IMR-90 (cell line): ENCODE data around the gene PANK4. TPM values are rescaled to one million over a fixed set of nuclear protein-coding genes. Genes with fewer than 3 reads are reported as not detected.

Experiments used
- ATAC-seq: fragments of 200-7000 bp; cut with Tn5 transposase; 2 replicates; pipeline ENCODE4 v1.9.1; 2020; ENCODE audit warnings: low read depth, mild to moderate bottlenecking, moderate library complexity
- BruUV-seq: library from RNA; stranded (reverse); fragments of 400-500 nt; replicated peaks from 2 replicates; lab custom pipeline; 2021; lab: Mats Ljungman, UMichigan
- CTCF ChIA-PET: fragments of 300-600 bp; formaldehyde crosslinking; extraction: SDS; loops from one replicate; lab custom pipeline; 2021; ENCODE audit warnings: antibody characterized with exemption; lab: Yijun Ruan, JAX
- POLR2A ChIA-PET: fragments of 300-600 bp; sonication (Branson Sonifier 250); formaldehyde crosslinking; loops from one replicate; lab custom pipeline; 2022; ENCODE audit warnings: antibody characterized with exemption; ENCODE audit not compliant: unreplicated experiment; lab: Charles Lee
- DNase-seq: peaks from one replicate; pipeline ENCODE4 v3.0.0; 2013
- H2AFZ ChIP-seq: replicated peaks from 2 replicates; pipeline ENCODE3; 2013; ENCODE audit warnings: low read length, mild to moderate bottlenecking; ENCODE audit not compliant: poor library complexity
- H2AK5ac ChIP-seq: 2 replicates; pipeline ENCODE4 v1.6.1; 2013; ENCODE audit warnings: low read depth, low read length, inconsistent platforms
- H2AK9ac ChIP-seq: replicated peaks from 2 replicates; pipeline ENCODE3; 2013; ENCODE audit warnings: mild to moderate bottlenecking, low read depth, low read length, moderate library complexity; ENCODE audit not compliant: poor library complexity
- H2BK120ac ChIP-seq: 2 replicates; pipeline ENCODE4 v1.6.1; 2013; ENCODE audit warnings: low read depth, low read length, inconsistent platforms
- H2BK15ac ChIP-seq: 3 replicates; pipeline ENCODE4 v1.6.1; 2013; ENCODE audit warnings: low read depth, low read length, inconsistent platforms
- H2BK20ac ChIP-seq: 2 replicates; pipeline ENCODE4 v1.6.1; 2013; ENCODE audit warnings: low read depth, mild to moderate bottlenecking, inconsistent platforms, low read length, moderate library complexity
- H2BK5ac ChIP-seq: 2 replicates; pipeline ENCODE4 v1.6.1; 2013; ENCODE audit warnings: mild to moderate bottlenecking, low read depth, low read length, inconsistent platforms; ENCODE audit not compliant: poor library complexity, severe bottlenecking
- H3K14ac ChIP-seq: replicated peaks from 2 replicates; pipeline ENCODE4 v1.6.1; 2013; ENCODE audit warnings: low read depth, low read length, inconsistent platforms
- H3K18ac ChIP-seq: 2 replicates; pipeline ENCODE4 v1.6.1; 2013; ENCODE audit warnings: low read depth, low read length, control low read depth
- H3K23ac ChIP-seq: 2 replicates; pipeline ENCODE4 v1.6.1; 2013; ENCODE audit warnings: low read depth, low read length, inconsistent platforms
- H3K27ac ChIP-seq: 2 replicates; pipeline ENCODE4 v1.5.1; 2013; ENCODE audit warnings: mild to moderate bottlenecking, control low read depth, low read length; ENCODE audit not compliant: insufficient read depth
- H3K27me3 ChIP-seq: 2 replicates; pipeline ENCODE4 v1.6.1; 2013; ENCODE audit warnings: low read length; ENCODE audit not compliant: control insufficient read depth, insufficient read depth
- H3K36me3 ChIP-seq: 2 replicates; pipeline ENCODE4 v1.6.1; 2013; ENCODE audit warnings: low read length, mixed read lengths; ENCODE audit not compliant: control insufficient read depth, insufficient read depth
- H3K4ac ChIP-seq: 2 replicates; pipeline ENCODE4 v1.6.1; 2013; ENCODE audit warnings: low read depth, low read length, inconsistent platforms
- H3K4me1 ChIP-seq: 2 replicates; pipeline ENCODE4 v1.6.1; 2013; ENCODE audit warnings: low read length, mixed read lengths; ENCODE audit not compliant: control insufficient read depth, insufficient read depth
- H3K4me2 ChIP-seq: 2 replicates; pipeline ENCODE4 v1.6.1; 2013; ENCODE audit warnings: low read depth, mild to moderate bottlenecking, control low read depth, low read length, moderate library complexity
- H3K4me3 ChIP-seq: 2 replicates; pipeline ENCODE4 v1.5.1; 2013; ENCODE audit warnings: low read depth, mild to moderate bottlenecking, control low read depth, low read length, moderate library complexity; ENCODE audit not compliant: insufficient read depth
- H3K56ac ChIP-seq: 2 replicates; pipeline ENCODE4 v1.6.1; 2013; ENCODE audit warnings: low read length, inconsistent platforms; ENCODE audit not compliant: insufficient read depth; ENCODE audit errors: extremely low read depth
- H3K79me1 ChIP-seq, 2 experiments: 2 replicates each; pipeline ENCODE4 v1.6.1; 2013; ENCODE audit warnings: low read length in 2 of 2, inconsistent platforms in 1 of 2, low read depth in 1 of 2
- H3K9ac ChIP-seq: 2 replicates; pipeline ENCODE4 v1.6.1; 2013; ENCODE audit warnings: low read depth, low read length, control low read depth
- H3K9me1 ChIP-seq: 2 replicates; pipeline ENCODE4 v1.6.1; 2013; ENCODE audit warnings: low read length, inconsistent platforms; ENCODE audit not compliant: insufficient read depth
- H3K9me3 ChIP-seq: 2 replicates; pipeline ENCODE4 v1.6.1; 2013; ENCODE audit warnings: low read length; ENCODE audit not compliant: control insufficient read depth, insufficient read depth
- H4K20me1 ChIP-seq: 2 replicates; pipeline ENCODE4 v1.6.1; 2013; ENCODE audit warnings: low read length, inconsistent platforms; ENCODE audit not compliant: insufficient read depth
- H4K5ac ChIP-seq: 2 replicates; pipeline ENCODE4 v1.6.1; 2013; ENCODE audit warnings: mild to moderate bottlenecking, low read depth, low read length, control low read depth
- H4K8ac ChIP-seq, 2 experiments: 2 replicates each; pipeline ENCODE4 v1.6.1; 2013; ENCODE audit warnings: low read depth in 2 of 2, low read length in 2 of 2, control low read depth in 1 of 2, inconsistent platforms in 1 of 2
- H4K91ac ChIP-seq: 2 replicates; pipeline ENCODE4 v1.6.1; 2013; ENCODE audit warnings: low read depth, low read length, inconsistent platforms; ENCODE audit not compliant: insufficient read depth
- BHLHE40 ChIP-seq: fragments of 150-350 bp; IDR thresholded peaks from 2 replicates; pipeline ENCODE4 v1.6.1; 2016; ENCODE audit warnings: mild to moderate bottlenecking, low read depth, low read length
- CEBPB ChIP-seq: IDR thresholded peaks from 2 replicates; pipeline ENCODE4 v1.6.1; 2012; ENCODE audit warnings: low read depth, low read length, improper control_type of control experiment
- FOS ChIP-seq: fragments of 150-350 bp; IDR thresholded peaks from 2 replicates; pipeline ENCODE4 v1.6.1; 2016; ENCODE audit warnings: low read depth, low read length
- MXI1 ChIP-seq: IDR thresholded peaks from 2 replicates; pipeline ENCODE4 v1.6.1; 2012; ENCODE audit warnings: low read depth, mild to moderate bottlenecking, low read length, moderate library complexity, borderline replicate concordance
- WGBS, 2 experiments: methylation state at CpG; one replicate each; pipeline versions ENCODE4 v1.1.5 to v1.1.7; 2013; ENCODE audit warnings: missing lambda C conversion rate in 2 of 2; ENCODE audit not compliant: insufficient read length in 1 of 2; ENCODE audit errors: extremely low coverage in 2 of 2; 5-methylcytosine and 5-hydroxymethylcytosine counted together
- dilution Hi-C: fragments of 300-500 bp; cut with HindIII; formaldehyde crosslinking; loops from one replicate; pipeline ENCODE4 v1.14.3; 2018; ENCODE audit warnings: low sequenced_read_pairs; ENCODE audit not compliant: unreplicated experiment
- in situ Hi-C: fragments of 300-500 bp; cut with MboI; formaldehyde crosslinking; loops from 3 replicates; pipeline ENCODE4 v1.14.3; 2019; ENCODE audit warnings: low sequenced_read_pairs, inconsistent platforms, mixed read lengths
- intact Hi-C: fragments of 100-400 bp; cut with micrococcal nuclease; formaldehyde crosslinking; loops from 2 replicates; pipeline ENCODE4 v1.10.0; 2022
- polyA plus RNA-seq, 3 experiments: library from polyadenylated mRNA; depleted of rRNA; stranded (reverse); fragments of >200 nt; gene quantifications; 2 replicates each; pipeline ENCODE4 v1.2.3, GENCODE V29; 2012; ENCODE audit warnings: low replicate concordance in 1 of 3
- total RNA-seq: library from RNA; depleted of rRNA; stranded (reverse); fragments of >200 nt; gene quantifications from 2 replicates; pipeline ENCODE4 v1.2.3, GENCODE V29; 2012

PANK4 gene
- total and polyA plus RNA-seq, 2 of the 4 experiments (the other 2 are of a cell fraction), result 14.0 to 18.5 TPM

DNA sequence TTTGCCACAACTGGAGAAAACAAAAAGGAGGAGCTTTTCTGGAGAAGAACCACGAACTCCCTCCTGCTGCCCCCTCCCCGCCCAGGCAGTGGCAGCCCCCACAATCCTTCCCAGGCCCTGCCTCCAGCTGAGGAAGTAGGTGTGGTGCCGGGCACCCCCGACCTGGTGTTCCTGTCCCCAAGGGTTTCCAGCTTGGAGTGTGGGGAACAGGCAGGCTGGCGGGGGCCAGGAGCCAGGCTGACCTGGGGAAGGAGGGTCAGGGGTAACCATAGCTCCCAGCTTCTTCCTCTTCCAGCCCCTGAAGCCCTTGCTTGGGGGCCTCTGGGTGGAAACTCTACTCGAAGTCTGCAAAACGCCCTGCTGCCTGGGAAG lies 7.9 kb upstream of the PANK4 start:
- in situ Hi-C loops, result loop anchor here (25.0 kb wide), 1 partner anchor 347 kb away; the partner anchor contains the start of gene FAAP20

More for the DNA sequence above, 7.9 kb upstream of the PANK4 start:
- ChIA-PET CTCF (no interaction called here), POLR2A (no interaction called here)
- H3K4me1 ChIP-seq, result peaks cover 12% of the 10 kb centered on the region
- dilution Hi-C loops, result no loop called here
- 0 out of 2 replicates have a peak overlapping the region, but pooled peaks have one; percentile 46 for H2BK20ac ChIP-seq
- H3K4me2 ChIP-seq, result no peak overlapping the region
- ATAC-seq, result no peak
- no peak overlapping the region for H3K56ac ChIP-seq
- no peak for DNase-seq
- peak overlapping the region; percentile 14 for H2AFZ ChIP-seq
- no peak overlapping the region for H3K18ac ChIP-seq
- no peaks in the 10 kb centered on the region for H3K9me3 ChIP-seq
- H4K8ac ChIP-seq, result no peak overlapping the region; a peak in 1 of 4 replicates
- no peak overlapping the region for H3K9ac ChIP-seq
- intact Hi-C loops, result no loop called here
- H2BK5ac ChIP-seq, result no peak overlapping the region
- no peak overlapping the region for H3K23ac ChIP-seq
- H3K4me3 ChIP-seq, result no peak overlapping the region
- peak overlapping the region; percentile 41; the same call in 1 of the 2 replicates for H4K91ac ChIP-seq
- H3K27me3 ChIP-seq, result peaks cover 17% of the 10 kb centered on the region; the same call in 1 of the 2 replicates
- no peaks in the 10 kb centered on the region for H3K36me3 ChIP-seq
- no TSS peak for BruUV-seq
- 0 out of 2 replicates have a peak overlapping the region, but pooled peaks have one; percentile 26 for H3K14ac ChIP-seq
- no peak overlapping the region for H3K27ac ChIP-seq
- peak overlapping the region; percentile 47; the same call in 1 of the 2 replicates for H2AK5ac ChIP-seq
- H2AK9ac ChIP-seq, result peak overlapping the region; percentile 60
- no peaks in the 10 kb centered on the region for H4K20me1 ChIP-seq
- H3K4ac ChIP-seq, result peak overlapping the region; percentile 62; the same call in 1 of the 2 replicates
- WGBS, 2 experiments, result 28% methylated on average over 3 of the region's 7 CpGs; no CpG with 5 or more reads in 1 of the 2 experiments
- no peak overlapping the region for H4K5ac ChIP-seq
- no peaks in the 10 kb centered on the region for H3K79me1 ChIP-seq
- no peak overlapping the region for H2BK15ac ChIP-seq
- H2BK120ac ChIP-seq, result peak overlapping the region; percentile 85
- no peak for TF ChIP-seq MXI1
- TF ChIP-seq FOS, result no peak
- TF ChIP-seq BHLHE40, result no peak
- TF ChIP-seq CEBPB, result no peak
- peaks cover 9% of the 10 kb centered on the region for H3K9me1 ChIP-seq
